Measurements from ENCODE around the gene BCL3.
"Not testable (repeated sequence)": the region's sequence is repeated elsewhere in the genome, so short reads cannot be mapped to it uniquely, and the experiment has no call there.

Gene BCL3

DNA sequence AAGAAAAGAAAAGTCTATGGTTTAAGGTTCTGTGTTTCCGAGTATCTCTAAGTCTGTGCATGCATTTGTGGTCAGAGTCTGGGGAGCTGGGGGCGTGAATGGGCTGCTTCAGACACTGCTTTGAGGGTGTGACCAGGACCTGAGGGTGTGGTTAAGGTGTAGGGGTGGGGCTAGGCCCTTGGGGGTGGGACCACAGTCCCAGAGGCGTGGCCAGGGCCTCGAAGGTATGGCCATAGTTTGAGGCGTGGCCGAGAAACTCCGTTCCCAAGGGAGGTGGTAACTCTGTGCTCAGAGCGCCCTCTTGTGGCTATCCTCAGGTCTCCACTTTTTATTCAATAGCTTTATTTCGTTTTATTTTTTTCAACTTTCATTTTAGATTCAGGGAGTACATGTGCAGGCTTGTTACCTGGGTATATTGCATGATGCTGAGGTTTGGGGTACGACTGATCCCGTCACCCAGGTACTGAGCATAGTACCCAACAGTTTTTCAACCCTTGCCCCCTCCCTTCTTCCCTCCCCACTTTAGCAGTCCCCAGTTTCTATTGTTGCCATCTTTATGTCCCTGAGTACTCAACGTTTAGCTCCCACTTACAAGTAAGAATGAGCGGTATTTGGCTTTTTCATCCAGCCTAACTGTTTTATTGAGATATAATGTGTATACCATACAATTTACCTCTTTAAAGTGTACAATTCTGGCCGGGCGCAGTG, 22.2 kb downstream of the BCL3 start:
- Mint-ChIP-seq H3K4me1 (peaks cover 29% of the 10 kb centered on the region), H3K27me3 (no peaks in the 10 kb centered on the region), H3K9me3 (peaks cover 4% of the 10 kb centered on the region), H3K4me3 (peak overlapping the region; percentile 57), H3K36me3 (ENCODE audit: low read depth) (no peaks in the 10 kb centered on the region), H3K27ac (peak overlapping the region; percentile 80)
- ATAC-seq, result peak; percentile 100
- peak; percentile 96 for DNase-seq

DNA sequence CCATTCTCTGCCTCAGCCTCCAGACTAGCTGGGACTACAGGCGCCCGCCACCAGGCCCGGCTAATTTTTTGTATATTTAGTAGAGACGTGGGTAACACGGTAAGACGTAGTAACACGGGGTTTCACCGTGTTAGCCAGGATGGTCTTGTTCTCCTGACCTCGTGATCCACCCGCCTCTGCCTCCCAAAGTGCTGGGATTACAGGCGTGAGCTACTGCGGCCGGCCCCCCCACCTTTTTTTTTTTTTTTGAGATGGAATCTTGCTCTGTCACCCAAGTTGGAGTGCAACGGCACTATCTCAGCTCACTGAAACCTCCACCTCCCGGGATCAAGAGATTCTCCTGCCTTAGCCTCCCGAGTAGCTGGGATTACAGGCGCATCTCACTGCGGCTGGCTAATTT, 23.6 kb downstream of the BCL3 start:
- not testable (repeated sequence) for H3K27ac Mint-ChIP-seq; H3K9me3 Mint-ChIP-seq; H3K27me3 Mint-ChIP-seq; H3K4me3 Mint-ChIP-seq; DNase-seq; H3K36me3 Mint-ChIP-seq (ENCODE audit: low read depth); ATAC-seq
- H3K4me1 Mint-ChIP-seq, result peaks cover 29% of the 10 kb centered on the region

- no peak for ATAC-seq
- Mint-ChIP-seq H3K4me1 (peaks cover 20% of the 10 kb centered on the region), H3K9me3 (peaks cover 4% of the 10 kb centered on the region), H3K27me3 (no peaks in the 10 kb centered on the region), H3K27ac (no peak overlapping the region), H3K36me3 (ENCODE audit: low read depth) (no peaks in the 10 kb centered on the region), H3K4me3 (no peak overlapping the region)
- DNase-seq, result no peak
Observed at GRCh38 chr19:44772959-44773358, 24.5 kb downstream of the BCL3 start.

GRCh38 chr19:44775676-44776240, 27.2 kb downstream of the BCL3 start:
- peaks cover 3% of the 10 kb centered on the region for H3K4me1 Mint-ChIP-seq
- DNase-seq (no peak), ATAC-seq (no peak)
- H3K27ac Mint-ChIP-seq, result no peak overlapping the region
- H3K36me3 Mint-ChIP-seq (ENCODE audit: low read depth), result no peaks in the 10 kb centered on the region
- no peak overlapping the region for H3K4me3 Mint-ChIP-seq
- peaks cover 3% of the 10 kb centered on the region for H3K27me3 Mint-ChIP-seq
- no peaks in the 10 kb centered on the region for H3K9me3 Mint-ChIP-seq

DNA sequence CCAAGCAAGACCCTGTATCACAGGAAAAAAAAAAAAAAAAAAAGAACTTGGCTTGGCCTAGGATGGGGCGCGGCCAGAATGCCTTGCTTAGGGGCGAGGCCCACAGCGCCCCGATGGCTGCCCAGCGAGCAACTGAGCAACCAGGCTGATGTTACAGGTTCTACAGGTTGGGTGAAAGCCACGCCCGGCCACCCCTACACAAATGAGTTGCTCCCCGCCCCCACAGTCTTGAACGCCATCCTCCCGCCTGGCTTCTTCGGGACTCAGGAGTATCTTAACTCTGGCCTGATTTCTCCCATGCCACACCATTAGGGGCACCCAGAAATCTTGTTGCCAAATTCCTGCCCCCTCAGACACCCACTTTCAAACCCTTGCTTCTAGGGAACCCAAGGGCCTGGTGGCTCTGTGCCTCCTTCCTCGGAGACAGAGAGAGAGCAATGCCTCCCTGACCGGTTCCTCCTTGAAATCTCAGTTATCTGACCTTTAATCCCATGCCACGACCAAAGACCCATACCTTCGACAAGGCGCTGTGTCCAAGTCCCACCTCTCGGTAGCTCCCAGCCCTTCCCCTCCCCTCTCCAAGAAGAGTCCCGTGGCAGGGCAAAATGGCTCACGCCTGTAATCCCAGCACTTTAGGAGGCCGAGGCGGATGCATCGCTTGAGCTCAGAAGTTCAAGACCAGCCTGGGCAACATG, 28.0 kb downstream of the BCL3 start:
- H3K4me1 Mint-ChIP-seq, result no peaks in the 10 kb centered on the region
- DNase-seq (no peak), ATAC-seq (no peak)
- peaks cover 3% of the 10 kb centered on the region for H3K27me3 Mint-ChIP-seq
- H3K4me3 Mint-ChIP-seq, result no peak overlapping the region
- no peaks in the 10 kb centered on the region for H3K36me3 Mint-ChIP-seq (ENCODE audit: low read depth)
- H3K9me3 Mint-ChIP-seq, result no peaks in the 10 kb centered on the region
- H3K27ac Mint-ChIP-seq, result no peak overlapping the region

DNA sequence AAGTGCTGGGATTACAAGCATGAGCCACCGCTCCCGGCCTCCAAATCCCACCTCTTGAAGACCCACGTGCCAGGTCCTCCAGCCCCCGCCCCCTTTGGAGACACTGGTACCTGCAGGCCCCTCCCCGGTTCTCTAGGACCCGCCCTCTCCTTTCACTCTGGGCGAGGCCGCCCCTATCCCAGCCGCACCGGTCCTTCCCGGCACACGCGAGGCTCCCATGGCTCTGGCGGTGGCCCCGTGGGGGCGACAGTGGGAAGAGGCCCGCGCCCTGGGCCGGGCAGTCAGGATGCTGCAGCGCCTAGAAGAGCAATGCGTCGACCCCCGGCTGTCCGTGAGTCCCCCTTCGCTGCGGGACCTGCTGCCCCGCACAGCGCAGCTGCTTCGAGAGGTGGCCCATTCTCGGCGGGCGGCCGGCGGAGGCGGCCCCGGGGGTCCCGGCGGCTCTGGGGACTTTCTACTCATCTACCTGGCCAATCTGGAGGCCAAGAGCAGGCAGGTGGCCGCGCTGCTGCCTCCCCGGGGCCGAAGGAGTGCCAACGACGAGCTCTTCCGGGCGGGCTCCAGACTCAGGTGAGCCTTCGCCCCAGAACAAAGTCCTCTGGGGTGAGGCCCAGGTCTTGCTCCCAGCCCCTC, 29.3 kb downstream of the BCL3 start, which contains the start of gene CBLC:
Gene CBLC, plus strand, starts transcription at position 176 of the 633 bp plus-strand sequence. Its CDS starts 42 bp downstream, at position 218.
- ATAC-seq (no peak), DNase-seq (no peak)
- Mint-ChIP-seq H3K9me3 (no peaks in the 10 kb centered on the region), H3K27me3 (peaks cover 3% of the 10 kb centered on the region), H3K27ac (no peak within 1 kb of the TSS), H3K4me1 (no peaks in the 10 kb centered on the region), H3K36me3 (ENCODE audit: low read depth) (no peaks in the 10 kb centered on the region), H3K4me3 (no peak within 1 kb of the TSS)

- no peaks in the 10 kb centered on the region for H3K36me3 Mint-ChIP-seq (ENCODE audit: low read depth)
- no peak overlapping the region for H3K4me3 Mint-ChIP-seq
- DNase-seq (no peak), ATAC-seq (no peak)
- H3K4me1 Mint-ChIP-seq, result peaks cover under 1% of the 10 kb centered on the region
- H3K27me3 Mint-ChIP-seq, result peaks cover 3% of the 10 kb centered on the region
- no peaks in the 10 kb centered on the region for H3K9me3 Mint-ChIP-seq
- no peak overlapping the region for H3K27ac Mint-ChIP-seq
Observed at GRCh38 chr19:44779150-44779549, 30.6 kb downstream of the BCL3 start.

- ATAC-seq; DNase-seq; H3K27me3 Mint-ChIP-seq; H3K4me3 Mint-ChIP-seq; H3K36me3 Mint-ChIP-seq (ENCODE audit: low read depth); H3K4me1 Mint-ChIP-seq; H3K9me3 Mint-ChIP-seq; H3K27ac Mint-ChIP-seq: not testable (repeated sequence)
Observed at GRCh38 chr19:44781694-44782093, 33.2 kb downstream of the BCL3 start.

GRCh38 chr19:44782729-44783128, 34.2 kb downstream of the BCL3 start:
- H3K4me3 Mint-ChIP-seq, result no peak overlapping the region
- no peak overlapping the region for H3K27ac Mint-ChIP-seq
- H3K36me3 Mint-ChIP-seq (ENCODE audit: low read depth), result no peaks in the 10 kb centered on the region
- H3K4me1 Mint-ChIP-seq, result peaks cover 6% of the 10 kb centered on the region
- DNase-seq, result no peak
- H3K9me3 Mint-ChIP-seq, result no peaks in the 10 kb centered on the region
- no peak for ATAC-seq
- H3K27me3 Mint-ChIP-seq, result peaks cover 8% of the 10 kb centered on the region

GRCh38 chr19:44783545-44783944, 35.0 kb downstream of the BCL3 start:
- H3K4me1 Mint-ChIP-seq, result peaks cover 6% of the 10 kb centered on the region
- H3K9me3 Mint-ChIP-seq, result no peaks in the 10 kb centered on the region
- no peak overlapping the region for H3K27ac Mint-ChIP-seq
- no peak overlapping the region for H3K4me3 Mint-ChIP-seq
- peaks cover 8% of the 10 kb centered on the region for H3K27me3 Mint-ChIP-seq
- H3K36me3 Mint-ChIP-seq (ENCODE audit: low read depth), result no peaks in the 10 kb centered on the region
- no peak for ATAC-seq
- no peak for DNase-seq

DNA sequence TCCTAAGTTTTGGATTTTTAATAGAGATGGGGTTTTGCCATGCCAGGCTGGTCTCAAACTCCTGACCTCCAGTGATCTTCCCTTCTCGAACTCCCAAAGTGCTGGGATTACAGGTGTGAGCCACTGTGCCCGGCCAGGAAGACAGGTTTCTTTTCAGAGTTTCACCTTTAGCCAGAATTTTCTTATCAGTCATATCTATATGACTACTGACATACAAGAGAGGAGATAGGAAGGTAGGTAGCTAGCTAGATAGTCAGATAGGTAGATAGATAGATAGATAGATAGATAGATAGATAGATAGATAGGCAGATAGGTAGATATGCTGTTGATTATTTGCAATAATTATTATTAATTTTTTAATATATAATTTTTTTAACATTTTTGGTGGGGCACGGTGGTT, 36.8 kb downstream of the BCL3 start:
- Mint-ChIP-seq H3K4me1 (peaks cover 6% of the 10 kb centered on the region), H3K4me3 (no peak overlapping the region), H3K9me3 (no peaks in the 10 kb centered on the region), H3K27ac (no peak overlapping the region), H3K36me3 (ENCODE audit: low read depth) (no peaks in the 10 kb centered on the region), H3K27me3 (peaks cover 5% of the 10 kb centered on the region)
- no peak for ATAC-seq
- DNase-seq, result no peak

DNA sequence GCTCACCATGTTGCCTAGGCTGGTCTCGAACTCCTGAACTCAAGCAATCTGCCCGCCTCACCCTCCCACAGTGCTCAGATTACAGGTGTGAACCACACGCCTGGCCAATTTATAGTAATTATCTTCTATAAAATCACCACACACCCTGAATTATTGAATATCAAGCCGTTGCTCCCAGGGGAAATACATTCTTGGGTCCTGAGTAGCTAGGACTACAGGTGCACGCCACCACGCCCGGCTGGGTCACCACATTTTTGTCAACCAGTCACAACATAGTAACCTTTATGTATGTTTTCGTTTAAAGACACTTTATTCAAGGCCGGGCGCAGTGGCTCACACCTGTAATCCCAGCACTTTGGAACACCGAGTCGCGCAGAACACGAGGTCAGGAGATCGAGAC, 37.5 kb downstream of the BCL3 start:
- ATAC-seq, result no peak
- no peaks in the 10 kb centered on the region for H3K9me3 Mint-ChIP-seq

GRCh38 chr19:44788971-44789370, 40.5 kb downstream of the BCL3 start:
- no peak for DNase-seq
- no peaks in the 10 kb centered on the region for H3K36me3 Mint-ChIP-seq (ENCODE audit: low read depth)
- H3K4me3 Mint-ChIP-seq, result no peak overlapping the region
- H3K27ac Mint-ChIP-seq, result no peak overlapping the region
- peaks cover 5% of the 10 kb centered on the region for H3K27me3 Mint-ChIP-seq
- H3K9me3 Mint-ChIP-seq, result no peaks in the 10 kb centered on the region
- no peak for ATAC-seq
- peaks cover 7% of the 10 kb centered on the region for H3K4me1 Mint-ChIP-seq

More for the DNA sequence above, 37.5 kb downstream of the BCL3 start:
- H3K36me3 Mint-ChIP-seq (ENCODE audit: low read depth), result no peaks in the 10 kb centered on the region
- H3K27ac Mint-ChIP-seq, result no peak overlapping the region
- peaks cover 6% of the 10 kb centered on the region for H3K4me1 Mint-ChIP-seq
- no peak overlapping the region for H3K4me3 Mint-ChIP-seq
- H3K27me3 Mint-ChIP-seq, result peaks cover 5% of the 10 kb centered on the region
- DNase-seq, result no peak

DNA sequence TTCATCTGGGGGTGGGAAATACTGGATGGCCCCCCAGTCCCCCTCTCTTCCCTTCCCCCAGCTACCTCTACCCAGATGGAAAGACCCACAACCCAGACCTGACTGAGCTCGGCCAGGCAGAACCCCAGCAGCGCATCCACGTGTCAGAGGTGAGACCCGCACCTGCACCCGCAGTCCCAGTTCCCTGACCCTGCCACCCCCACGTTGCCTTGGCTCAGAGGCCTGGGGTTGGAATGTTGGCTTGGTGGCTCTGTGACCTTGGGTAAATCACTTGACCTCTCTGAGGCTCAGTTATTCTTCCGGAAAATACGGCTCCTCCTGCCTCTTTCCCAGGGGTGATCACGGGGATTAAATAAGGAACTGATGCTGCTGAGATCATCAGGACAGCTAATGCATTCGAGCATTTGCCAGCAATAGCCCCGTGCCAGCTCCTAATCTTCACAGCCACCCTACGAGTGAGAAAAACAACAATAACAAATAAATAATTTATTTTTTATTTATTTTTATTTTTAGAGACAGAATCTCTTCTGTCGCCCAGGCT, 41.5 kb downstream of the BCL3 start:
- Mint-ChIP-seq H3K4me3 (no peak overlapping the region), H3K4me1 (peaks cover 2% of the 10 kb centered on the region), H3K9me3 (no peaks in the 10 kb centered on the region), H3K36me3 (ENCODE audit: low read depth) (no peaks in the 10 kb centered on the region), H3K27ac (no peak overlapping the region), H3K27me3 (peaks cover 2% of the 10 kb centered on the region)
- ATAC-seq (no peak), DNase-seq (no peak)

Data from activated naive CD8-positive, alpha-beta T cell treated with anti-CD3 and anti-CD28 coated beads, Interleukin-2, amount 50 U/mL, for 24 hours (primary cell).